Breast epithelium (tissue), 4 donors: ENCODE measurements around the gene MUC16. TPM values are rescaled to one million over a fixed set of nuclear protein-coding genes. Genes with fewer than 3 reads are reported as not detected.
A peak's percentile ranks its signal among the peaks of the same experiment; 100 is the strongest.

Experiments
- DNase-seq, 2 donors: peaks; one replicate each; pipeline ENCODE4 v3.0.0-alpha.2; 2019; ENCODE audit warnings: low spot score in 2 of 2
- H3K27ac ChIP-seq, 2 donors: fragments of 200-600 bp; sonication (generic) in 1 of 2; one replicate each; pipeline ENCODE4 v1.5.1; 2016 to 2019; ENCODE audit warnings: mild to moderate bottlenecking in 1 of 2
- H3K27me3 ChIP-seq, 2 donors: fragments of 200-600 bp; sonication (generic) in 1 of 2; one replicate each; pipeline versions ENCODE4 v1.5.1 to v1.6.0; 2017 to 2019; ENCODE audit warnings: control low read depth in 1 of 2, mild to moderate bottlenecking in 1 of 2
- H3K36me3 ChIP-seq: fragments of 200-600 bp; one replicate; pipeline ENCODE4 v1.5.1; 2019
- H3K4me1 ChIP-seq, 2 donors: fragments of 200-600 bp; sonication (generic); one replicate each; pipeline ENCODE4 v1.5.1; 2016 to 2019; ENCODE audit warnings: control low read depth in 1 of 2
- H3K4me3 ChIP-seq, 3 donors: fragments of 200-600 bp; sonication (generic); 1 replicate in 2 of 3; 2 replicates in 1 of 3; pipeline ENCODE4 v1.5.1; 2016 to 2019; ENCODE audit warnings: mild to moderate bottlenecking in 3 of 3, moderate library complexity in 2 of 3
- H3K9me3 ChIP-seq, 2 donors: fragments of 200-600 bp; sonication (generic) in 1 of 2; one replicate each; pipeline ENCODE4 v1.5.1; 2016 to 2019; ENCODE audit warnings: control low read depth in 1 of 2
- POLR2A ChIP-seq: fragments of 450-650 bp; IDR thresholded peaks from one replicate; pipeline ENCODE4 v1.6.1; 2016; ENCODE audit warnings: antibody characterized with exemption, mild to moderate bottlenecking, moderate library complexity
- POLR2AphosphoS5 ChIP-seq, 3 donors: sonication (generic); formaldehyde crosslinking; IDR thresholded peaks; one replicate each; pipeline ENCODE4 v1.6.1; 2017; ENCODE audit warnings: antibody characterized with exemption in 3 of 3
- intact Hi-C: fragments of 100-400 bp; cut with DNase I; formaldehyde crosslinking; loops from one replicate; pipeline ENCODE4 v1.15.1; 2023; ENCODE audit warnings: low total_unique reads
- total RNA-seq, 3 donors: library from RNA; depleted of rRNA; stranded (reverse); fragments of >200 nt; gene quantifications; one replicate each; pipeline ENCODE4 v1.1.0, GENCODE V29; 2016
- TF ChIP-seq, protein P1 (sequence below), 3 donors: fragments of 450-650 bp; IDR thresholded peaks; one replicate each; pipeline ENCODE4 v1.5.1; 2016 to 2017; ENCODE audit warnings: antibody characterized with exemption in 3 of 3, mild to moderate bottlenecking in 3 of 3, moderate library complexity in 3 of 3

The MUC16 gene
- total RNA-seq, 3 donors from 2014 or later: under 0.01 to 16.2 (median 0.66) TPM

DNA sequence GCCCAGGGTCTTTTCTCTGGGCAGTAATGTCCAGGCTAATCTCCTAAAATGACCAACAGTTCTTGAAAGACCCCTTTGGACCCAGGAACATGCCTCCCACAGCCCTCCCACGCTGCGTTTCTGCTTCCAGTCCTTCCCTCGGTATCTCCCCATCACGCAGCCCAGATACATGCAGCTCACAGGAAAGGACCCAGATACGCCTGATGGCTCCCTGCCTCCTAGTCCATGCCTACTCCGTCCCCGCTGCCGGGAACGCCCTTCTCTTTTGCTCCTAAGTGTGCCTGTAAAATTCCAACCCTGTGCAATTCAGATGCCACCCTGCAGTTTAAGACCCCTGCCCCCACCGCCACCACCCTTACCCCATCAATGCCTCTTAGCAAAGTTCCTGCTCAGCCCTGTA is 778 bp downstream of the MUC16 start:
- Histone ChIP-seq H3K27me3 (peaks cover 0 to 29% of the 10 kb centered on the region in 2 donors), H3K36me3 (no peaks in the 10 kb centered on the region), H3K27ac (no peak overlapping the region), H3K4me3 (peak overlapping the region in 2 of 3 donors; percentile 34 to 46), H3K4me1 (no peaks in the 10 kb centered on the region), H3K9me3 (no peaks in the 10 kb centered on the region)
- DNase-seq: no peak
- intact Hi-C loops: no loop called here
- no peak for TF ChIP-seq POLR2A

DNA sequence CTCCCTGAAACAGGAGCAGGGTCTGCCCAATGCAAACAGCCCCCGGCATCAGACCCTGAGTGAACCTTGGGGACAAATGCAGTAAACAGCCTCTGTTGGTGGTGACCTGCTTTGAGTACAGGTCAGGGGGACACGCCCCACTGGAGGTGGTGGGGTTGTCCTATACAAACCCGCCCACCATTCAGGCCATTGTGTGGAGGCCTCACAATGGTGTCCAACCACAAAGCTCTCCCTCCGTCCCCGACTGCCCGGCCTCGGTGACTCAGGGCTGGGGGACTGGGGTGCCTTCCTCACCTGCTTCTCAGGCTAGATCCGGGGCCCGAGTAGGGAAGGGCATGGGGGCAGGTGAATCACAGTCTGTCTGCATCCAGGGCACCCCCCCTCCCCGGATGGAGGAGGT is 1.5 kb downstream of the MUC16 start:
- H3K27ac ChIP-seq: no peak overlapping the region
- DNase-seq: no peak
- H3K27me3 ChIP-seq: peaks cover 0 to 29% of the 10 kb centered on the region in 2 donors
- H3K4me1 ChIP-seq: no peaks in the 10 kb centered on the region
- no peaks in the 10 kb centered on the region for H3K36me3 ChIP-seq
- H3K9me3 ChIP-seq: no peaks in the 10 kb centered on the region
- H3K4me3 ChIP-seq: no peak overlapping the region
- intact Hi-C loops: no loop called here
- TF ChIP-seq POLR2A: no peak
- TF ChIP-seq, protein P1, sequence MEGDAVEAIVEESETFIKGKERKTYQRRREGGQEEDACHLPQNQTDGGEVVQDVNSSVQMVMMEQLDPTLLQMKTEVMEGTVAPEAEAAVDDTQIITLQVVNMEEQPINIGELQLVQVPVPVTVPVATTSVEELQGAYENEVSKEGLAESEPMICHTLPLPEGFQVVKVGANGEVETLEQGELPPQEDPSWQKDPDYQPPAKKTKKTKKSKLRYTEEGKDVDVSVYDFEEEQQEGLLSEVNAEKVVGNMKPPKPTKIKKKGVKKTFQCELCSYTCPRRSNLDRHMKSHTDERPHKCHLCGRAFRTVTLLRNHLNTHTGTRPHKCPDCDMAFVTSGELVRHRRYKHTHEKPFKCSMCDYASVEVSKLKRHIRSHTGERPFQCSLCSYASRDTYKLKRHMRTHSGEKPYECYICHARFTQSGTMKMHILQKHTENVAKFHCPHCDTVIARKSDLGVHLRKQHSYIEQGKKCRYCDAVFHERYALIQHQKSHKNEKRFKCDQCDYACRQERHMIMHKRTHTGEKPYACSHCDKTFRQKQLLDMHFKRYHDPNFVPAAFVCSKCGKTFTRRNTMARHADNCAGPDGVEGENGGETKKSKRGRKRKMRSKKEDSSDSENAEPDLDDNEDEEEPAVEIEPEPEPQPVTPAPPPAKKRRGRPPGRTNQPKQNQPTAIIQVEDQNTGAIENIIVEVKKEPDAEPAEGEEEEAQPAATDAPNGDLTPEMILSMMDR (IDR thresholded peaks at IDR 0.05): no peak
- TF ChIP-seq POLR2AphosphoS5 (IDR thresholded peaks at IDR 0.05): no peak

DNA sequence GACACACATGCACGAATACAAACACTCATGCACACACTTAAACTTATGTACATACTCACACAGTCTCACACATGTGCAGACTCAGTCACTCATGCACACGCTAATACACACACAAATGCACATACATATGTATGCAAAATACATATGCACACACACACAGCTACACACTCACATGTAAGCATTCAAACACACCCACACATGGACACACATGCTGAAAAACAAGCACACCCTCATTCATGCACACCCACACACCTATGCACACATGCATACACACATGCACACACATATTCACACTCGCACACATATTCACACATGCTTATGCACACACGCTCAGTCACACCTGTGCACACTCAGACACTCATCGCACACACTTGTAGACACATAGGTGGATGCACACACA is 9.3 kb downstream of the MUC16 start:
- DNase-seq: no peak
- H3K27me3 ChIP-seq: peaks cover 0 to 4% of the 10 kb centered on the region in 2 donors
- peaks cover 0 to 7% of the 10 kb centered on the region in 2 donors for H3K9me3 ChIP-seq
- TF ChIP-seq POLR2A (no peak), POLR2AphosphoS5 (IDR thresholded peaks at IDR 0.05) (no peak)
- TF ChIP-seq, protein P1 (IDR thresholded peaks at IDR 0.05): no peak
- no peak overlapping the region for H3K4me3 ChIP-seq
- intact Hi-C loops: no loop called here
- H3K4me1 ChIP-seq: no peaks in the 10 kb centered on the region
- H3K27ac ChIP-seq: no peak overlapping the region
- no peaks in the 10 kb centered on the region for H3K36me3 ChIP-seq

GRCh38 chr19:8988204-8988603 is 22.0 kb downstream of the MUC16 start:
- Histone ChIP-seq H3K9me3 (peaks cover 0 to 6% of the 10 kb centered on the region in 2 donors), H3K36me3 (no peaks in the 10 kb centered on the region), H3K4me3 (no peak overlapping the region), H3K27me3 (no peaks in the 10 kb centered on the region), H3K4me1 (no peaks in the 10 kb centered on the region), H3K27ac (no peak overlapping the region)
- intact Hi-C loops: no loop called here
- DNase-seq: no peak
- no peak for TF ChIP-seq POLR2A
- TF ChIP-seq, protein P1 (IDR thresholded peaks at IDR 0.05): no peak
- TF ChIP-seq POLR2AphosphoS5 (IDR thresholded peaks at IDR 0.05): no peak

DNA sequence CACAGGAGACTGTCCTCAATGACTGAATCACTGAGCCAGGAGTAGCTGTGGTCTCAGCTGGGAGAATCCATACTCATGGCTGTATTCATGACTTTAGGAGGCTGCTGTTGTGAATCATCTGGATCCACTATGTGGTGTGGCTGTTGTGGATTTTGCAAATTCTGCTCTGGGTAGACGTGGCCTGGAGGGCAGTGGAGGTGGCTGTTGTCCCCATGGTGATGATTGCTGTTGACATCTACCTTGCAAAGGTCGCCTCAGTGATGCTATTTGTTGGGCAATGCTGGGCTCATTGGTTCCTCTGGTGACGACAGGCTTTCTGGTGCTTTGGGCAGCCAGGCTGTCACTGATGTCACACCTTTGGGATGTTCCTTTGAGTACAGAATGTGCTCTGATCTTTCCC is 23.9 kb downstream of the MUC16 start:
- no peaks in the 10 kb centered on the region for H3K36me3 ChIP-seq
- H3K4me3 ChIP-seq: no peak overlapping the region
- H3K9me3 ChIP-seq: peaks cover 2 to 6% of the 10 kb centered on the region in 2 donors
- H3K27me3 ChIP-seq: no peaks in the 10 kb centered on the region
- no peaks in the 10 kb centered on the region for H3K4me1 ChIP-seq
- TF ChIP-seq, protein P1 (IDR thresholded peaks at IDR 0.05): no peak
- TF ChIP-seq POLR2AphosphoS5 (IDR thresholded peaks at IDR 0.05) (no peak), POLR2A (no peak)
- no peak for DNase-seq
- H3K27ac ChIP-seq: no peak overlapping the region
- intact Hi-C loops: no loop called here
